Hypothalamus (tissue), 51 donors: ENCODE measurements around the gene AK8.

ENCODE experiments used
- DNase-seq, 51 donors: peaks; one replicate each; lab custom pipeline; 2025; lab: John Stamatoyannopoulos, UW

AK8 gene

GRCh38 chr9:132750668-132751067 is 127.4 kb downstream of the AK8 start:
- no peak for DNase-seq

DNA sequence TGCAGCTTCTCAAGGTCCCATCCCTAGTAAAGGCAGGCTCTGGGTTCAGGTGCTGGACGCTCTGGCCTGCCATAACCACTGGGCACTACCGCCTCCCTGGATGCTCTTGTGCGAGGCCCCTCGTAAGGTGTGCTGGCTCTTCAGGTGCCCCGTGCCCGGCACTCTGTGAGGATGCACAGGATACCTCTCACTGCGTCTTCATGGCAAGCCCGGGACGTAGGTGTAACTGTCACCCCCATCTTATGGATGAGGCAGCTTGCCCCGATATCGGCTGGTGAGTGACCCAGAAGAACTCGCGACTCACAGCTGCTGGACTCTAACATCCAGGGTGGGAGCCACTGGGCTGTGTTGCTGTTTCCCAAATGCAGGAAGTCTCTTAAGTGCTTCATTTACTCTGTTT is 128.8 kb downstream of the AK8 start:
- DNase-seq: no peak

DNA sequence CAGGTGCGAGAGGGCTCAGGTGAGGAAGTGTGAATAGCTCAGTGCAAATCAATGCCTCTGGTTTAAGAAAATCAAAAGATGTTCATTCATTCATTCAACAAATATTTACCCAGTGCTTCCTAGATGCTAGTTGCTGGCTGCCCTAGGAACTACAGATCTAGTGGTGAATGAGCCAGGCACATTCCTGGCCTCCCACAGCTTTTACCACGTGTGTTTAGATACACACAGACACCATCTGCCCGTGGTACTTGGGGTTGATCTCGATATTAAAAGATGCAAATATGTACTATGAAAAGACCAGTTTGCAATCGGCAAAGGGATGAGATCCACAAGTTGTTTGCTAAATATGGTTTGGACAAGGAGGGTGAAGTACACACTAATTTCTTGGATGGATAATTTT is 129.6 kb downstream of the AK8 start:
- DNase-seq: no peak

DNA sequence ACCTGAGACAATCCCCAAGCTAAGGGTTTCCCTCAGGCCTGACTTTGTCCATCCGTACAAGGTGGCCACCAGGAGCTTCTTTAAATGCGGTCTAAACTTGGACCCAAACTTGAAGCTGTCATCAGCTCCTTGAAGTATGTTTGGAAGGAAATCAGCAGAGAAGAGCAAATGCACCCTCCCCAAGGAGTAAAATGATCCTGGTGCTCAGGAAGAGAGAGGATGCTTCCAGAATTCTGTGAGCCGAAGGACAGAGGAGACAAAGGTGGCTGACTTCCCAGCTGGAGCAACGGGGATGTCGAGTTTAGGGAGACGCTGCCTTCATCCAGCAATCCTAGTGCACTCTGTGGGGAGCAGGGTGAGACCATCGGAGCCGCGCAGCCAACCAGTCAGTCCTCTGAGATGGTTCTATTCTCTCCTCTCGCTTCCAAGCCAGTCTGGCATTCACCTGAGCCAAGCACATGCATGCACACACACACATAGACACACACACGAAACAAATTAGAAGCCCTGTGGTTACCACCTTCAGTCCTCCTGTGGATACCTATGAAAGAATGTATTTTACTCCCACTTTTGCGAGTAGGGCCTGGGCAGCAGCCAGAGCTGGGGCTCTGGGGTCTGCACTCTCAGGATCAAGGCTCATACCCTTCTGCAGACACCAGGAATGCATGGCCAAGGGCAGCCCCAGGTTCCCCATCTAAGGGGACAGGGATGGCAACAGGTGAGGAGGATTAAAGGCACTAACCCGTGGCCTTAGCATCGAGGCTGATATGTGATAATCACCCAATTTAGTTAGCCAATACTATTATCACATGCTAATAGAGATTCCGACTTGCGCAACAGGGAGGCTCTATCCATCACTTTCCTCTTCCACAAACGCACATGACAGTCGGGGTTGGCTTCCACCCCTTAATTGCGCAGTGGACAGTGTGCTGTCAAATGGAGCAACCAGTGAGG is 132.1 kb downstream of the AK8 start:
- no peak for DNase-seq

DNA sequence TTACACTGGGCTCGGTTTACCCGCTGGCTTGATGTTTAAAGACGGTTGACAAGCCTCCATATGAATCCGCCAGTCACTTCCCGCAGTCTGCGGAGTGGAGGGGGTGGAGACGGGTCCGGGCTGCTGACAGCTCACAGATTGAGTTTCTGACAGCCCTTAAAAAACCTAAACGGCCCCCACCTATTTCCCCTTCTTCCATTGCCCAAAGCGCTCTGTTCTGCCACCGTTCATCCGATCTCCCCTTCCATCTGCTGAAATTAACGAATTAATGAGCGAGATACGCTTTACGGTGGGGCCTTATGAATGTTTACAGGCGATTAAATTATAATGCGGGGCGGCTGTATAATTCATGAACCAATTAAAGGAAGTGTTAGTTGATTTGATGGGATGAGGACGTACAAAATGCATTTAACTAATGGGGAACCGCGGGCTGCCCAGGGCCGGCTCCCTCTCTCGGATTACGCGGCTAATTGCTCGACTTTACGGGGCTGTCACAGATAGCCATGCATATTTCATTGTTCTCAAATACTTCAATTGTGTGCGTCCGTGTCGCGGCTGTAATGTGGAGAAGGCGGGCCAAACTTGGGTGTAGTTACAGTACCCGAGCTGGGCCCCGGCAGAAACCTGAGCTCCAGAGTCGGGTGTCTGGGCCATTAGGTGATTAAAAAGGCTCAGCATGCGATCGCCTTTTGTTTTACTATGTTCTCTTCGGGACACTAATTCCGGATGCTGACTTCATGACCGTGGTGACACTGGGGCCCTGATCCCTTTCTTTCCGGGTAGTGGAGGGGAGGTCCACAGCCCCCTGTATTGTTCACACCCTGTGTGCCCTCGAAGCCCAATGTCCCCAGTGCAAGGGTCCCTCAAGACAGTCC is 133.0 kb downstream of the AK8 start:
- DNase-seq: no peak

DNA sequence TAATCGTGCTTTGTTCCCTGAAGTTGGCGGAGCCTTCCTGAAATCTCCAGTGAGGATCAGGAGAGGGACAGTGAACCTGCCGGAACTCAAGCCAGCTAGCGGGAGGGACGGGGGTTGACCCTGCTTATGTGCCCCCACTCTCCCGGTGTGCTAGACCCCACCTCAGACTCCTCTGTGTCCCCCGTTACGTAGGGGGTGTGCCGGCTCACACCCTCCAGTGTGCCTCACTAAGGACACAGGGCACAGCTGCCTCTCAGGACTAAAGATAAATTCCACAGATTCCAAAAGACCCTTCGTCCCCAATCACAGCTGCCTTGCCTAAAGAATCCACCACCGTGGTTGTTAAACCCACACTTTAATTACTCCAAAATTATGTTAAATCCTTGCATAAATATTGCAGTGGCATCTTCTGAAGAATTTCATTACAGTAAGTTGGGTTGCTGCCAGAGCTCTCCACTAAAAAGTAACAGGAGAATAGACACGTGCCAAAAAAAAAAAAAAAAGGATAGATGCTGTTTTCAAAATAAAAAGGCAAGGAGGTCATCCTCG is 134.1 kb downstream of the AK8 start:
- DNase-seq: no peak

DNA sequence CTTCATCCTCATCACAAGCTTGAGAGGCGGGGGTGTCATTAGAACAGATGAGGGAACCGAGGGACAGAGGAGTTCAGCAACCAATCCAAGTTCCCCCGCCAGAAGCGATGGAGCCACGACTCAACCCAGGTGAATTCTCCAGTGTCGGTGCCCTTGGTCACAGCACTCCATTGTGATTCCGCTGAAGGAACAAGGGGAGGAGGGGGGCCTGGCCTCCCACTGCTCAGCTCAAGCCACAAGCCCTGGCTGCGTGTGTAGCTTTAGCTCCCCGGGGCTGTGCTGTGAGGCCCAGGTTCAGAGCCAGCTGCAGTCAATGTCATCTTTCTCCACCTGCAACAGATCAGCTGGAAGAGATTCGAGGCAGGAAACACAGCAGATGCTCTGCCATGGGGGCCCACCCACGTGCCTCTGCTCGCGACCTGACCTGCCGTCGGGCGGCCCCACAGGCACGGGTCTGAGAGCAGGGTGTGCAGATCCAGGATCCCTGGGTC is 135.2 kb downstream of the AK8 start:
- no peak for DNase-seq

DNA sequence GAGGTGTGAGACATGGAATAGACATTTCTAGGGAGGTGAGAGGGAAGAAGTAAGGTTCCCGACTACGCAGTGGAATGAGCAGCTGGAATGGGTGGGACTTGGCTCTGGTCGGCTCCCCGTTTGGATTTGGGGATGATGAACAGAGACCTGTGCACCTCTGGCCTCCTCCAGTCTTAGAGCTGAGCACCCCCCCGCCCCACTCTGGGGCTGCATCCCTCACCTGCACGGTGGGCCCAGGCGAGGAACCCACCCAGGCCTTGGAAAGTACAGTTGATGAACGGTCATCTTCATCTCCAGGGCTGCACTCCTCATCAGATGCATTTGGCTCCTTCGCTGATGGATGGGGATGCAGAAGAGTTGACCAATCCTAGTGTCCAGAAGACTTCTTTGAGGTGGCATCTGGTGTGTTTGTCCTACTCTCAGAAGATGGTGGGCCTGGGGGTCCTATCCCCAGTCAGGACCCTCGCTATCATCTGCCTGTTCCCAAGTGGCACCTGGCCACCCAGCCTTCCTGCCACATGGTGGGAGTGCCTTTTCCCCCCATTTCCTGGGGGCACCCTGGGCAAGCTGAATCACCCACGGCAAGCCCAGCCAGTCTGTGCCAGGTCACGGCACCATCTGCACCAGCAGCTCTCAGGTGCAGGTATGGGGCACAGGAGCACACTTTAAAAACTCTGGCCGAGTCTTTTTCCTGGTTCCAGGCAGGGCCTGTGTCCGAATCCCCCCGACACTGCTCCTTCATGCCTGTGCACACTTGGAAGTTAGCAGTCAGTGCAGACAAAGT is 137.4 kb downstream of the AK8 start:
- no peak for DNase-seq

DNA sequence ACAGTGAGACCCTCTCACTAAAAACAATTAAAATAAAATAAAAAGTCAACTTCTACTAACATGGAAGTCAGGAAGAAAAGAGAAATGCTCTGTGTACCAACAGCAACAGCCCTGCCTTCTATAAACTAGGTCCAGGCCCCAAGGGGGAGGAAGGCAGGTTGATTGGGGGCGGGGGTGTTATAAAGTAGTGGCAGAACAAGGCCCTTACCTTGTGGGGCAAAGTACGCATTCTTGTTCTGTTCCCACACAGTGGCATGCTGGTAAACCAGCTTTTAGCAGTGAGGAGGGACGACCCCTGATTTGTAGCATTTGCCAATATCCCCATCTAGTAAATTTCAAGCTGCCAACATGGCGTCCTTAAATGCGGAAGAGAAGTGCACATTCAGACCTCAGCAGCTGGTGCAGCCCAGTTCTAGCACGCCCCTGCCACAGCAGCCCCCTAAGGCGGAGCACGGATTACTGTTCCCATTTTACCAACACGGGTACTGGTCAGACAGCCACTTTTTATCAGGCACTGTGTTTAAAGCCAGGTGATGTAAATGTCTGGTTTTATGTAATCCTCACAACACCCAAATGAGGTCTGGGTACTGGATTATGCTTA is 138.3 kb downstream of the AK8 start:
- no peak for DNase-seq

DNA sequence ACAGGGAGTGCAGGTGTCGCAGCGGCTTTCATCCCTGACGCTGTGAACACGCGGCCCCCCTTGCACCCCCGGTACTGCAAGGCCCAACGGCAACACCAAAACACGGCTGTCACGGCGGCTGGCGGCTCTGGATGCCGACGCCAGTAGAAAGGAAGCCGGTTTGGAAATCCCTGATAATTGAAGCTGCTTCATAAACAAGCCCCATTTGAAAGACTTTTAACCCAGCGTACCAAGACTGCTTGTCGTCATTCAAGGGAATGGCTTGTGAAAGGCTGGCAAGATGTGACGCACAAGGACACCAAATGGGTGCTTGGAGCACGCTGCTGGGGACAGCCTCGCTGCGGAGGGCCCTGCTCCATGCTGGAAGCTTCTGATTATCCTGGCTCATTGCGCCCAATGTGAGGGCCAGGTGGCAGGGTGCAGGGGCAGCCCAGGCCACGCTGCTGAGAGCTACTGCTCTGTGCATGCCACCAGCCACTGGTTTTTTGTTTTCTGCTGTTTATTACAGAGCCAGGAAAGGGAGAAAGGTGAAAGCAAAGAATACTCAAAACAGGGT is 144.7 kb downstream of the AK8 start:
- peak in 16 of 51 donors; percentile 5 to 46 (median 28) for DNase-seq

DNA sequence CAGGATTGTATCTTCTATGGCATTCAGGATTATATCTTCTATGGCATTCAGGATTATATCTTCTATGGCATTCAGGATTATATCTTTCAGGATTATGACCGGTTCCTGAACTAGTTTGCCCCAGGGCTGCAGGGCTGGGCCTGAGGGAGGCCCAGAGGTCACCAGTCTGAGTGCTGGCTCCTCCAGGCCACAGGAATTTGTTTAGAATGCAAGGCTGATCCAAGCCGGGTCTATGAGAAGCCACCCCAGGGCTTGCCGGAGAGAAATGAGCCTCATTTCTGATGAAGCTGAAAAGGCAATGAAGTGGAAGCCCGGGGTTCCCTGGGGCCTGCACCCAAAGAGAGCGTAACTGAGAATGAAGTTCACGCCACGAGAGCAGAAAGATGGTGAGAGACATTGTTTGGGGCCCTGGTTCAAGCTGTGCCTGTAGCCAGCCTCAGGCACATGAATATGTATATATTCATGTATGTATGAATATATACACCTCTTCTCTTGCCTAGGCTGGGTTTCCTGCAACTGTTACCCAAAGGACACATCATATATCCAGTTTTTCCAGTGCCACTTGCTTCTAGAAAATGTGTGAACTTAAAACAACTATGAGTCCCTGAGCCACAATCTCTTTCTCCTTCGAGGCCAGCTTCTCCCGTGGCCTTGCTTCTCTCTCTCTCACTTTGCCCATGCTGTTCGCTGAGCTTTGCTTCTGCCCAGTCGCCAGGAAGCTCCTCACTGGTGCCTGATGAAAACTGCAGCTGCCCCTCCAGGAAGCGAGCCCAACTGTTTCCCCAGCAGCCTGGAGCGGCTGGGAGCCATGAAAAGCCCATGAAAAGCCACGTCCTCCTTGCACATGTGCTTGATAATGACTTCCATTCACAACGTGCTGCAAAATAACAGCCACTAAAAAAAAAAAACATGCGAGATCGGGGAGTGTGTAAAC is 145.5 kb downstream of the AK8 start:
- DNase-seq: peak in 8 of 51 donors; percentile 17 to 46 (median 24)

DNA sequence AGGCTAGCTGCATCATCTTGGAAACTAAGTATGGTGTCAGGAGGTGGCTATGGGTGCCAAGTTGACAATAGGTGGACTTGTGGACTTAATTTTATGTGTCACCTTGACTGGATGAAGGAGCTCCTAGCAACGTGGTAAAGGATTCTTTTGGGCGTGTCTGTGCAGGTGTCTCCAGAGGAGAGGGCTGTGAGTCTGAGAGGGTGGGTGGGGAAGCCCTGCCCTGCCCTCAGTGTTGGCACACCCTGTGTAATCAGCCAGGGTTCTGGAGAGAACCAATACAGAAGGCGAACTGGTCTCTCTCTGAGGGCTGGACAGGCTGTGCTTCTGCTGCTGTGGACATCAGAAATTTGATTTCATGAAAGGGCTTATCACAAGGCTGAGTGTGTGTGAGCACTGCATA is 146.9 kb downstream of the AK8 start:
- no peak for DNase-seq

DNA sequence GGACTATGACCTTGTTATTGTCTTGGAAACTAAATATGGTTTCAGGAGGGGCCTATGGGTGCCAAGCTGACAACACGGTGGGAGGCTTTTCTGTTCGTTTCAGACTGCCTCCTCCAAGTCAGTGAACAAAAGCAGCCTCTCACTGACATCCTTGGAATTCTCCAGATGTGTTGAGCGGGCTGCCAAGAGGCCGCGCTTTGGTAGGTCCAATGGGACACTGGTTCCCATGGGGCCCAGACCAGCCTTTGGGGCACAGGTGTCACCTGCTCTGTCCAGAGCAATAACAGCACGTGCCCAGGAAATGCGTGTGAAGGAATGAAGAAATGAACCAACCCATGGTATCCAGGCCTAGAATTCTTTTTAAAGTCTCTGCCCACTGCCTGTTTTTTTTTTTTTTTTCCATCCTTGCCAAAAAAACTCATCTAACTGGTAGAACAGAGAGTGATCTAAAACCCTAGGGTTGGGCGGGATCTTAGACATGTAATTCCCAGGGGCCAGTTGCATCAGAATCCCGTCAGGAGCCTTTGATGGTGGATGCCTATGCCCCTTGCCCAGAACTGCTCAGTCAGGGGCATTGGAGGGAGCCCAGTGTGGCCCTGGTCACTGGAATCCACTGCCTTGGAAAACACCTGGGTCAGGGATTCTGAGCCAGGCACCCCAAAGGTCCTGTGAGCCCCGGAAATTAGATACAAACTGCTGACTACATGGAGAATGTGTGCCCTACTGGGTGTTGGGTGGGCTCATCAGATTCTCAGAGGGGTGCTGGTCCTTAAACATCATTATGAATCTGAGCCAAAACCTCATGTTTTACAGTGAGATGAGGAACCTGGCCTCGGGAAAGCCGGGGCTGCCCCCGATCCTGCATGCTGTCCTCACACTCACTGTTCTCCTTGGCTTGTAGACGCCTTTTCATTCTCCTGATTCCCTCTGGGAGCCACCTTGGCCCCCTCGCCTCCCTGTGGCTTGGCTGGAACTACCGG is 147.7 kb downstream of the AK8 start:
- no peak for DNase-seq

DNA sequence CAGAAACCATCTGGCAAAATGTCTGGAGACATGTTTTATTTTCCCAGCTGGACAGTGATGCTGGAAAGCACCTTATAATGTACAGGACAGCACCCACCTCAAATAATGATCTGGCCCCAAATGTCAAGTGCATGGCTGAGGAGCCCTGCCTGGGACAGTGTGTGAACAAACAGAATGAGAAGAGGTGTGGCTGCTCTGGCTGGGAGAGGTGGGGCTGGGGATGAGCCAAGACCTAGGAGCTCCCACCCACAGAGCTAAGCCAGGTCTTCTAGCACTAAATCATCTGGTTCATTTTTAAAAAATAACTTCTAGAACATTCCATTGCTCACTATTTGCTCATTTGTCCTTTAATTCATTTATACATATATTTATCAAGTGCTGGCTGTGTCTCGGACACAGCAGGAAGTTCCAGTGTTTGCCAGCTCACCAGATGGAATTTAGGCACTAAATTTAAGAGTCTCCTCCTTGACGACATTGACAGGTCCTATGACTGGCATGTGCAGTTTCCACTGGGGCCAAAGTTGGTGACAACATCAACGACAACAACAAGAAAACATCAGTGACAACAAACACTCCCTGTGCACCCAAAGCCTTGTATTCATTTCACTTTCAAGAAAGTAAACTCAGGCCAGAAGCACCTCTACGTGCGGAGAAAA is 148.7 kb downstream of the AK8 start:
- no peak for DNase-seq

GRCh38 chr9:132728497-132728896 is 149.6 kb downstream of the AK8 start:
- DNase-seq: no peak

DNA sequence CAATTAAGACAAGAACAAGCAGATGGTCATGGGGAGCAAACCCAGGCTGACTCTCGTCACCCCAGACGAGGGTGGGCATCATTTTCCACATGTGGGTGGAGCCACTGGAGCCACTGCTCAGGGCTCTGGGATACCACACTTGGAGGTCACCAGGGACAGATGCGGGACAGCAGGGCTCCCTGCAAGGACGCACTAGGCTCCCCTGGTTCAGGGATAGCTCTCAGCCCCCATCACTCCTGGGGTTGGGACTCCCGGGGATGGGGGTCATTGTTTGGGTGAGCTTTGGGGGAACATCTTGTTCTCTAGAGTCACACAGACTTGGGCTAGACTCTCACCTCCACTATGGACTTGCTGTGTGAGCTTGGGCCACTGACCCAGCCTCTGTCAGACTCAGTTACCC is 150.0 kb downstream of the AK8 start:
- DNase-seq: no peak
